OCI-LY1 (cell line): Measurements from ENCODE around the gene CHMP3.
"Not testable (repeated sequence)": the region's sequence is repeated elsewhere in the genome, so short reads cannot be mapped to it uniquely, and the experiment has no call there.

Experiments
- H2AFZ ChIP-seq: fragments of 200-600 bp; sonication (generic), shearing (Covaris generic); 2 replicates; pipeline ENCODE4 v1.6.0; 2014; ENCODE audit warnings: antibody characterized with exemption, mild to moderate bottlenecking, low read length
- H3F3A ChIP-seq: fragments of 200-600 bp; sonication (generic), shearing (Covaris generic); 2 replicates; pipeline ENCODE4 v1.6.0; 2014; ENCODE audit warnings: mild to moderate bottlenecking, antibody characterized with exemption, low read length, moderate library complexity; ENCODE audit not compliant: insufficient read depth
- H3K27ac ChIP-seq: fragments of 200-600 bp; sonication (generic); 2 replicates; pipeline ENCODE4 v1.5.1; 2014; ENCODE audit warnings: low read length, mixed run types, mild to moderate bottlenecking, low read depth; ENCODE audit not compliant: poor library complexity, severe bottlenecking
- H3K27me3 ChIP-seq: fragments of 200-600 bp; sonication (generic); 2 replicates; pipeline ENCODE4 v1.6.0; 2014; ENCODE audit warnings: antibody characterized with exemption, mild to moderate bottlenecking, low read length, moderate library complexity; ENCODE audit not compliant: insufficient read depth
- H3K36me3 ChIP-seq: fragments of 200-600 bp; sonication (generic); 2 replicates; pipeline ENCODE4 v1.6.1; 2014; ENCODE audit warnings: mild to moderate bottlenecking, antibody characterized with exemption, low read length, moderate library complexity, mixed read lengths; ENCODE audit not compliant: insufficient read depth
- H3K4me1 ChIP-seq: fragments of 200-600 bp; sonication (generic); 2 replicates; pipeline ENCODE4 v1.5.1; 2014; ENCODE audit warnings: mild to moderate bottlenecking, low read length, moderate library complexity; ENCODE audit not compliant: insufficient read depth, severe bottlenecking
- H3K4me2 ChIP-seq: fragments of 200-600 bp; sonication (generic), shearing (Covaris generic); 2 replicates; pipeline ENCODE4 v1.6.1; 2014; ENCODE audit warnings: low read length
- H3K4me3 ChIP-seq: fragments of 200-600 bp; sonication (generic); 2 replicates; pipeline ENCODE4 v1.5.1; 2014; ENCODE audit warnings: low read length, low read depth, mild to moderate bottlenecking, mixed read lengths; ENCODE audit not compliant: poor library complexity, severe bottlenecking
- H3K79me2 ChIP-seq: fragments of 200-600 bp; shearing (Covaris generic); 2 replicates; pipeline ENCODE4 v1.6.1; 2016; ENCODE audit warnings: mixed run types, low read length, mixed read lengths; ENCODE audit not compliant: insufficient read depth
- H3K9ac ChIP-seq: fragments of 200-600 bp; sonication (generic), shearing (Covaris generic); 2 replicates; pipeline ENCODE4 v1.6.1; 2014; ENCODE audit warnings: mild to moderate bottlenecking, low read length, mixed read lengths
- H3K9me2 ChIP-seq: fragments of 200-600 bp; sonication (generic), shearing (Covaris generic); 2 replicates; pipeline ENCODE4 v1.6.1; 2014; ENCODE audit warnings: low read depth, mild to moderate bottlenecking, low read length, mixed read lengths
- H3K9me3 ChIP-seq: fragments of 200-600 bp; shearing (Covaris generic); 2 replicates; pipeline ENCODE4 v1.6.1; 2014; ENCODE audit warnings: low read length, mixed read lengths
- H4K20me1 ChIP-seq: fragments of 200-600 bp; sonication (generic), shearing (Covaris generic); 2 replicates; pipeline ENCODE4 v1.6.0; 2016; ENCODE audit warnings: mild to moderate bottlenecking, low read length; ENCODE audit not compliant: insufficient read depth
- EZH2 ChIP-seq: fragments of 200-600 bp; sonication (generic), shearing (Covaris generic); IDR thresholded peaks from 2 replicates; pipeline ENCODE4 v1.8.0; 2017; ENCODE audit warnings: borderline replicate concordance, mixed run types, mild to moderate bottlenecking, antibody characterized with exemption, low read length, moderate library complexity, mixed read lengths
- TF ChIP-seq, protein P1 (sequence below): fragments of 200-600 bp; sonication (generic), shearing (Covaris generic); IDR thresholded peaks from 2 replicates; pipeline ENCODE4 v1.5.1; 2017; ENCODE audit warnings: mild to moderate bottlenecking, antibody characterized with exemption, low read length, moderate library complexity, mixed read lengths

The CHMP3 gene

DNA sequence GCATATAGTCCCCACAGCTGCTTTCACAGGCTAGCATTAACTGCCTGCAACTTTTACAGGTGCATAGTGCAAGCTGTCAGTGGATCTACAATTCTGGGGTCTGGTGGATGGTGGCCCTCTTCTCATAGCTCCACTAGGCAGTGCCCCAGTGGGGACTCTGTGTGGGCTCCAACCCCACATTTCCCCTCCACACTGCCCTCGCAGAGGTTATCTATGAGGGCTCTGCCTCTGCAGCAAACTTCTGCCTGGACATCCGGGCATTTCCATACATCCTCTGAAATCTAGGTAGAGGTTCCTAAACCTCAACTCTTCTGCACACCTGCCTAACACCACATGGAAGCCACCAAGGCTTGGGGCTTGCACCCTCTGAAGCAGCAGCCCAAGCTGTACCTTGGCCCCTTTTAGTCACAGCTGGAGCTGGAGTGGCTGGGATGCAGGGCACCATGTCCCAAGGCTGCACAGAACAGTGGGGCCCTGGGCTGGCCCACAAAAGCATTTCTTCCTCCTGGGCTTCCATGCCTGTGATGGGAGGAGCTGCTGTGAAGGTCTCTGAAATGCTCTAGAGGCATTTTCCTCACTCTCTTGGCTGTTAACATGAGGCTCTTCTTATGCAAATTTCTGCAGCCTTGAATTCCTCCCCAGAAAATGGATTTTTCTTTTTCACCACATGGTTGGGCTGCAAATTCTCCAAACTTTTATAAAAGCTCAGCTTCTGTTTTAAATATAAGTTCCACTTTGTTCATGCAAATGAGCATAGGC is 62.7 kb downstream of the CHMP3 start:
- TF ChIP-seq, protein P1, sequence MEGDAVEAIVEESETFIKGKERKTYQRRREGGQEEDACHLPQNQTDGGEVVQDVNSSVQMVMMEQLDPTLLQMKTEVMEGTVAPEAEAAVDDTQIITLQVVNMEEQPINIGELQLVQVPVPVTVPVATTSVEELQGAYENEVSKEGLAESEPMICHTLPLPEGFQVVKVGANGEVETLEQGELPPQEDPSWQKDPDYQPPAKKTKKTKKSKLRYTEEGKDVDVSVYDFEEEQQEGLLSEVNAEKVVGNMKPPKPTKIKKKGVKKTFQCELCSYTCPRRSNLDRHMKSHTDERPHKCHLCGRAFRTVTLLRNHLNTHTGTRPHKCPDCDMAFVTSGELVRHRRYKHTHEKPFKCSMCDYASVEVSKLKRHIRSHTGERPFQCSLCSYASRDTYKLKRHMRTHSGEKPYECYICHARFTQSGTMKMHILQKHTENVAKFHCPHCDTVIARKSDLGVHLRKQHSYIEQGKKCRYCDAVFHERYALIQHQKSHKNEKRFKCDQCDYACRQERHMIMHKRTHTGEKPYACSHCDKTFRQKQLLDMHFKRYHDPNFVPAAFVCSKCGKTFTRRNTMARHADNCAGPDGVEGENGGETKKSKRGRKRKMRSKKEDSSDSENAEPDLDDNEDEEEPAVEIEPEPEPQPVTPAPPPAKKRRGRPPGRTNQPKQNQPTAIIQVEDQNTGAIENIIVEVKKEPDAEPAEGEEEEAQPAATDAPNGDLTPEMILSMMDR, result no peak
- TF ChIP-seq EZH2, result no peak
- no peak overlapping the region for H2AFZ ChIP-seq
- H3K9ac ChIP-seq, result no peak overlapping the region
- H3K9me3 ChIP-seq, result peaks cover 10% of the 10 kb centered on the region; the same call in 1 of the 2 replicates
- no peaks in the 10 kb centered on the region for H3F3A ChIP-seq
- H3K27ac ChIP-seq, result no peak overlapping the region
- no peaks in the 10 kb centered on the region for H3K4me1 ChIP-seq
- H3K36me3 ChIP-seq, result peaks cover 74% of the 10 kb centered on the region
- no peaks in the 10 kb centered on the region for H4K20me1 ChIP-seq
- H3K9me2 ChIP-seq, result no peaks in the 10 kb centered on the region
- no peaks in the 10 kb centered on the region for H3K27me3 ChIP-seq
- H3K4me2 ChIP-seq, result no peak overlapping the region
- H3K79me2 ChIP-seq, result no peaks in the 10 kb centered on the region
- no peak overlapping the region for H3K4me3 ChIP-seq

DNA sequence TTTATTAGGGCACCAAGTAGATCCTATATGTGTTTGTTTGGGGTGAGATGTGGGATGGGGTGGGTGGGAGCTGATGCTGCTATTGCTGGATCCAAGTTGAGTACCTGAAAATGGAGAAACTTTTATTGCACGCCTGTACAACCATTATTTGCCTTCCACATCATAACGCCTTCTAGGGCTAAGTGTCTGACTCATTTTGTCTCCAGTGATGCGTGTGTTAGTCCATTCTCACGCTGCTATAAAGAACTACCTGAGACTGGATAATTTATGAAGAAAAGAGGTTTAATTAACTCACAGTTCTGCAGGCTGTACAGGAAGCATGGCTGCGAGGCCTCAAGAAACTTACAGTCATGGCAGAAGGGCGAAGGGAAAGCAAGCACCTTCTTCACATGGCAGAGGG is 63.9 kb downstream of the CHMP3 start:
- H4K20me1 ChIP-seq, result no peaks in the 10 kb centered on the region
- H3K4me3 ChIP-seq, result no peak overlapping the region
- peaks cover 10% of the 10 kb centered on the region; the same call in 1 of the 2 replicates for H3K9me3 ChIP-seq
- H3K4me2 ChIP-seq, result no peak overlapping the region
- no peaks in the 10 kb centered on the region for H3K27me3 ChIP-seq
- peaks cover 75% of the 10 kb centered on the region for H3K36me3 ChIP-seq
- no peaks in the 10 kb centered on the region for H3K79me2 ChIP-seq
- H2AFZ ChIP-seq, result no peak overlapping the region
- H3F3A ChIP-seq, result no peaks in the 10 kb centered on the region
- no peak overlapping the region for H3K27ac ChIP-seq
- H3K9ac ChIP-seq, result no peak overlapping the region
- TF ChIP-seq, protein P1, result no peak
- no peak for TF ChIP-seq EZH2
- H3K9me2 ChIP-seq, result no peaks in the 10 kb centered on the region
- no peaks in the 10 kb centered on the region for H3K4me1 ChIP-seq

DNA sequence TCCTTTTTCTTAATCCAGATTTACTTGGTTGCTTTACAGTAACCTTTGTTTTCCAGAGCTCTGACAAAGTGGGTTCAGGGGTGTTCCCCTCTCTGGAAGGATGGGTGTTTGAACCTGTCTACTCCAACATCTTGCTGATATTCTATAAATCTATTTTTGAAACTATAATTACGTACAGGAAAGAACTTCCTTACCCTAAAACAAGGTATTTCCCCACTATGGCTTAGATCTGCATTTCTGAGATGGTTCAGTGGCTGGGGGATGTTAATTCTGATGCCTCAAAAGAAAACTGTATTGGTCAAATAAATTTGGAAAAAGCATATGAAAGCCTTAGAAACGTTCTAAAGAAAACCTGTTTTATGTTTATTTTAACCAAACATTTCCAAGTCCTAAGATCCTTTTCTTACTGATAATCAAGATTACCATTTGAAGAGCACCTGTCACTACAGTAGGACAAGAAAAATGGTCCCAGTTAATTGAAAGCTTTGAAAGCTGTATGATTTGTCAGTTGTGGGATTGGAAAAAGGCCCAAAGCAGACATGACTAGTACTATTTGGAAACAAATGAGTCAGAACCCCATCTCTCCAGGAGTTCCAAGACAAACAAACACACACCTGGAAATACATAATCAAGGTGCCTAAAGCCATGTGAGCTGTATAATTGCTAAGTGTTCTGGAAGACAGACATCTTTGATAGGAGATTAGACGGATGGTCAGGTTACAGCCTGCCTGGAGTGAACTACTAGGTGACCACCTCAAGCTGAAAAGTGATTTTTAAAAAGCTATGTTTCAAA is 64.6 kb downstream of the CHMP3 start:
- Histone ChIP-seq H3K4me3 (no peak overlapping the region), H3F3A (no peaks in the 10 kb centered on the region), H3K9me2 (no peaks in the 10 kb centered on the region), H3K36me3 (peaks cover 78% of the 10 kb centered on the region), H4K20me1 (no peaks in the 10 kb centered on the region), H3K4me1 (no peaks in the 10 kb centered on the region), H3K27me3 (no peaks in the 10 kb centered on the region), H3K4me2 (no peak overlapping the region), H2AFZ (no peak overlapping the region), H3K79me2 (no peaks in the 10 kb centered on the region), H3K9me3 (peaks cover 10% of the 10 kb centered on the region; the same call in 1 of the 2 replicates), H3K27ac (no peak overlapping the region), H3K9ac (no peak overlapping the region)
- TF ChIP-seq, protein P1, result no peak

DNA sequence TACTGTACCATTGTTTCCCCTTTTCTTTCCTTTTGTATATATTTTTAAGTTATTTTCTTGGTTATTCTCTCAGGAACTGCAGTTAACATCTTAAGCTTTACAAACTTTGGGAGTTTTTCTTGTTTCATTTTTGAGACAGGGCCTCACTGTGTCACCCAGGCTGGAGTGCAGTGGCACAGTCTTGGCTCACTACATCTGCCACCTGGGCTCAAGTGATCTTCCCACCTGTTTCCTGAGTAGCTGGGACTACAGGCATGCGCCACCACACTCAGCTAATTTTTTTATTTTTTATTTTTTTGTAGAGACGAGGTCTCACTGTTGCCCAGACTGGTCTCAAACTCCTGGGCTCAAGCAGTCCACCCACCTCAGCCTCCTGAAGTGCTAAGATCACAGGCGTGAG is 66.9 kb downstream of the CHMP3 start:
- Histone ChIP-seq H3K9me3 (peaks cover 10% of the 10 kb centered on the region; the same call in 1 of the 2 replicates), H3K36me3 (peaks cover 95% of the 10 kb centered on the region)
- H3K27me3 ChIP-seq, H4K20me1 ChIP-seq, H3K4me3 ChIP-seq, H3F3A ChIP-seq, H3K4me2 ChIP-seq, H3K27ac ChIP-seq, H3K79me2 ChIP-seq, H3K9ac ChIP-seq, H3K9me2 ChIP-seq, H3K4me1 ChIP-seq, H2AFZ ChIP-seq: not testable (repeated sequence)
